Measurements from ENCODE around the gene CRACR2B.

CRACR2B gene

GRCh38 chr11:847876-848275 lies 20.2 kb downstream of the CRACR2B start:
- Histone ChIP-seq H3K9me3 (no peaks in the 10 kb centered on the region), H3K4me1 (peaks cover 8% of the 10 kb centered on the region), H3K36me3 (no peaks in the 10 kb centered on the region), H3K27me3 (no peaks in the 10 kb centered on the region; the same call in 1 of the 2 replicates), H3K4me3 (ENCODE audit: low read depth, low read length) (no peak overlapping the region)
- TF ChIP-seq, protein P1, sequence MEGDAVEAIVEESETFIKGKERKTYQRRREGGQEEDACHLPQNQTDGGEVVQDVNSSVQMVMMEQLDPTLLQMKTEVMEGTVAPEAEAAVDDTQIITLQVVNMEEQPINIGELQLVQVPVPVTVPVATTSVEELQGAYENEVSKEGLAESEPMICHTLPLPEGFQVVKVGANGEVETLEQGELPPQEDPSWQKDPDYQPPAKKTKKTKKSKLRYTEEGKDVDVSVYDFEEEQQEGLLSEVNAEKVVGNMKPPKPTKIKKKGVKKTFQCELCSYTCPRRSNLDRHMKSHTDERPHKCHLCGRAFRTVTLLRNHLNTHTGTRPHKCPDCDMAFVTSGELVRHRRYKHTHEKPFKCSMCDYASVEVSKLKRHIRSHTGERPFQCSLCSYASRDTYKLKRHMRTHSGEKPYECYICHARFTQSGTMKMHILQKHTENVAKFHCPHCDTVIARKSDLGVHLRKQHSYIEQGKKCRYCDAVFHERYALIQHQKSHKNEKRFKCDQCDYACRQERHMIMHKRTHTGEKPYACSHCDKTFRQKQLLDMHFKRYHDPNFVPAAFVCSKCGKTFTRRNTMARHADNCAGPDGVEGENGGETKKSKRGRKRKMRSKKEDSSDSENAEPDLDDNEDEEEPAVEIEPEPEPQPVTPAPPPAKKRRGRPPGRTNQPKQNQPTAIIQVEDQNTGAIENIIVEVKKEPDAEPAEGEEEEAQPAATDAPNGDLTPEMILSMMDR (IDR thresholded peaks at IDR 0.05; ENCODE audit: low read depth, low read length) = no peak
- DNase-seq = no peak

- Histone ChIP-seq H3K27me3 (no peaks in the 10 kb centered on the region; the same call in 1 of the 2 replicates), H3K36me3 (no peaks in the 10 kb centered on the region), H3K9me3 (no peaks in the 10 kb centered on the region), H3K4me1 (peaks cover 8% of the 10 kb centered on the region), H3K4me3 (ENCODE audit: low read depth, low read length) (no peak overlapping the region)
- TF ChIP-seq, protein P1 (IDR thresholded peaks at IDR 0.05; ENCODE audit: low read depth, low read length) = peak; percentile 62
- DNase-seq = peak; percentile 58
These were observed 20.7 kb downstream of the CRACR2B start for GRCh38 chr11:848380-848931.

DNA sequence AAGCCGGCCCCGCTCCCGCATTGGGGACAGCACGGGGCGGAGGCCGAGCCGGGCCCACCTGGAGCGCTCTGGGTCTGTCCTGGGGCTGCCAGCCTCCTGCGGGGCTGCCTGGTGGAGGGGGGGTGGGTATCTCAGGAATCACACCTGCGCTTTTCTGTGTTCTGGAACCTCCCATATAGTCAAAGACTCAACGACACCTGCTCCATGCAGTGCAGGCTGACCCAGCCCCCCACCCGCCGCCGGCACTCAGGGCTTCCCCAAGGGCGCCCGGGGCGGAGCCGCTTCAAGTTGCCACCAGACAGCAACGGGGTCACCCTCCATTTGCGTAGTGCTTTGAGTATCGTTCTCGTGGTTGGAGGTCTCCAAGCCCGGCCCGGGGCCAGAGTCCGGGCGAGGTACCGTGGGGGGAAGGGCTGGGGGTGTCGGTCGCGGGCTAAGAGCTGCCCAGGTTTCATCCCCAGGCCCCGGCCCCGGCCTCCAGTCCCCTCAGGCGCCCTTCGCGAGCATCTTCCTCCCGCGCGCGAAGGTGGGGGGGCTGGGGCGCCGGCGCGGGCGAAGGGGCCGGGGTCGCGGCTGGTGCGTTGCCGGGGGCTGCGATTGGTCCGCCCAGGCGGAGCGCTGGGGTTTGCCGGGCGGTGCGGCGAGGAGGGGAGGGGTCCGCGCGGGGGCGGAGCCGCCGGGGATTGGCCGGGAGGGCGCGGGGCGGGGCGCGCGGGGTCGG lies 21.5 kb downstream of the CRACR2B start:
- Histone ChIP-seq H3K4me3 (ENCODE audit: low read depth, low read length) (peak overlapping the region; percentile 44), H3K27me3 (no peaks in the 10 kb centered on the region; the same call in 1 of the 2 replicates), H3K36me3 (no peaks in the 10 kb centered on the region), H3K4me1 (peaks cover 8% of the 10 kb centered on the region), H3K9me3 (no peaks in the 10 kb centered on the region)
- TF ChIP-seq, protein P1 (IDR thresholded peaks at IDR 0.05; ENCODE audit: low read depth, low read length) = no peak
- DNase-seq = peak; percentile 77

DNA sequence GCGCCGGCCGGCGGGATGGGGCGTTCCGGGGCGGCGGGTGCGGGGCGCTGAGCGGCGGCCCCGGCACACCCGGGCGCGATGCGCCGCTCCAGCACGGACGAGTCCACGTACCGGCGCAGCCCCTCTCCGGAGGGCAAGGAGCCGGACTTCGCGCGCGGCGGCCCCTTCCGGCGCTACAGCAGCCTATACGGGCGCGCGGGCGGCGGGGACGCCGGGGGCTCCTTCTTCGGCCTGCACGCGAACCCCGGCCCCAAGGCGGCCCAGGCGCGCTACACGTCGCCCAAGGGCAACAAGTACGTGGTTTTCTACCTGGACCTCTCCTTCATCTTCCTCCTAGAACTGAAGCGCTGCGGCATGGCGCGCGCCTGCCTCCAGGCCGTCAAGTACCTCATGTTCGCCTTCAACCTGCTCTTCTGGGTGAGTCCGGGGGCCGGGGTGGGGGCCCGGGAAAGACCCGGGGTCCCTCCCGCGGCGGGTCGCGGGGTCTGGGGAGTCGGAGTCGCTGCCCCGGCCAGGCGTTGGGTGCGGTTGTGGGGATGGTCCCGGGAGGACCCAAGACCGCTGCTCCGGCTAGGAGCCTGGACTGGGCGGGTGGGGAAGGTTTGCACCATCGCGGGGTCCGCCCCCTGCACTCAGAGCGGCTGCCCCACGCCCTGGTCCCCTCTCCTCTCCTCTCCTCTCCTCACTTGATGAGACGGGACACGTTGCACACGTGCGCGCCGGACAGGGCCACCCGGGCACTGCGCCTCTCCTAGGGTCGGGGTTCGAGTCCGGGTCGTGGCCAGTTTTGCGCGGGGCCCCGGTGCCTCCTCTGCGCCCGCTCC lies 22.4 kb downstream of the CRACR2B start:
- no peaks in the 10 kb centered on the region for H3K36me3 ChIP-seq
- peak overlapping the region; percentile 47 for H3K4me3 ChIP-seq (ENCODE audit: low read depth, low read length)
- H3K4me1 ChIP-seq = peaks cover 6% of the 10 kb centered on the region
- no peak for DNase-seq
- TF ChIP-seq, protein P1 (IDR thresholded peaks at IDR 0.05; ENCODE audit: low read depth, low read length) = no peak
- no peaks in the 10 kb centered on the region for H3K9me3 ChIP-seq
- no peaks in the 10 kb centered on the region; the same call in 1 of the 2 replicates for H3K27me3 ChIP-seq

GRCh38 chr11:850775-851763 lies 23.4 kb downstream of the CRACR2B start:
- peak overlapping the region; percentile 47 for H3K4me3 ChIP-seq (ENCODE audit: low read depth, low read length)
- no peaks in the 10 kb centered on the region for H3K36me3 ChIP-seq
- H3K9me3 ChIP-seq = no peaks in the 10 kb centered on the region
- no peak for DNase-seq
- H3K27me3 ChIP-seq = no peaks in the 10 kb centered on the region; the same call in 1 of the 2 replicates
- TF ChIP-seq, protein P1 (IDR thresholded peaks at IDR 0.05; ENCODE audit: low read depth, low read length) = 0 out of 2 replicates have a peak, but pooled peaks have one; percentile 9
- peaks cover 6% of the 10 kb centered on the region for H3K4me1 ChIP-seq

Data from BE2C (cell line).